Measurements from ENCODE around the gene RPAP3. TPM values are rescaled to one million over a fixed set of nuclear protein-coding genes. Genes with fewer than 3 reads are reported as not detected.

RPAP3 gene
- total and polyA plus RNA-seq, 12 donors: 4.8 to 28.0 (median 20.9) TPM

GRCh38 chr12:47725893-47726292 is 20.1 kb upstream of the RPAP3 start:
- no peaks in the 10 kb centered on the region for H3K9me3 ChIP-seq
- H3K36me3 ChIP-seq: peaks cover 0 to 3% (median 0%) of the 10 kb centered on the region in 9 donors
- WGBS, 2 donors: 58 to 60% methylated on average over 5 of the region's 5 CpGs
- no peaks in the 10 kb centered on the region for H3K27me3 ChIP-seq
- no peak overlapping the region for H3K4me3 ChIP-seq
- intact Hi-C loops (cut with DNase I): no loop called here
- DNase-seq (no peak), ATAC-seq (peak in 1 of 8 donors; percentile 34)
- H3K27ac ChIP-seq: peak overlapping the region in 1 of 10 donors; percentile 20
- no peak for TF ChIP-seq CTCF (IDR thresholded peaks at IDR 0.05)
- peaks cover under 1 to 39% (median 21%) of the 10 kb centered on the region in 9 donors for H3K4me1 ChIP-seq

DNA sequence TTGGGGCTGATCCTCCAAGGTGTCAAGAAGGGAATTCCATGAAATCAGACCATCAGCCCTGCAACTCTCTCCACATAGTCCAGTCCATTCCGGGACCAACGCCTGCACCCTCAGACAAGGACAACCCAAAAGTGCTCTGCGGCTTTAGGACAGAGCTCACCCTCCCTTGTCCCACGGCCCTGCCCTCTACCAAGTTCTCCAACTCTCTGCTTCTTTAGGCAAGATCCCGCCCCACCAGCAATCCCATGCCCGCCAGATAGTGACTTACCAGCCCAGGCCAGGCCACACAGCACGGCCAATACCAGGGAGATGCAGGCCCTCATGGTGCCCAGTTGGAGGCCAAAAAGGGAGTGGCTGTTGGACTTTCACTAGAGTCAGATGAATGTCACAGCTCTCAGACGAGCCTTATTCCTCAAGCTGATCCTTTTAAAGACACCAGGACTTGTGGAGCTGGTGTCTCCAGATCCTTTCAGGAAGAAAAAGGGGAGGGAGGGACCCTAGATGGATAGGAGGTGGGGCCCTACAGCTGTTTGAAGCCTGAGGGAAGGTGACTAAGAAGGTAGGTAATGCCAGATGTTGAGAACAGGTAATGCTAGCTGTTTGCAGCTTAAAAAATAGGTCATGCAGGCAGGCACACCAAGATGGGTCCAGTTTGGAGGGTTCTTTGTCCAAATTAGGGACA is 19.4 kb upstream of the RPAP3 start, which contains the start of gene ENDOU:
Gene ENDOU, minus strand, starts transcription at position 400 of the 682 bp plus-strand sequence. Its CDS starts 77 bp downstream, at position 323.
- peaks cover 0 to 33% (median 14%) of the 10 kb centered on the region in 9 donors for H3K4me1 ChIP-seq
- DNase-seq (no peak), ATAC-seq (peak in 1 of 8 donors; percentile 10)
- TF ChIP-seq CTCF (IDR thresholded peaks at IDR 0.05): no peak
- no peak within 1 kb of the TSS for H3K4me3 ChIP-seq
- H3K36me3 ChIP-seq: peaks cover 0 to 3% (median 0%) of the 10 kb centered on the region in 9 donors
- peak within 1 kb of the TSS in 1 of 10 donors; percentile 20 for H3K27ac ChIP-seq
- 86 to 89% methylated on average over 8 of the region's 8 CpGs for WGBS, 2 donors
- H3K27me3 ChIP-seq: no peaks in the 10 kb centered on the region
- no peaks in the 10 kb centered on the region for H3K9me3 ChIP-seq
- intact Hi-C loops (cut with DNase I): no loop called here

- 64 to 80% methylated on average over 5 of the region's 5 CpGs for WGBS, 2 donors
- TF ChIP-seq CTCF (IDR thresholded peaks at IDR 0.05): no peak
- ATAC-seq (no peak), DNase-seq (no peak)
- intact Hi-C loops (cut with DNase I): no loop called here
- no peaks in the 10 kb centered on the region for H3K27me3 ChIP-seq
- no peak overlapping the region for H3K27ac ChIP-seq
- peaks cover 5 to 26% (median 13%) of the 10 kb centered on the region in 9 donors for H3K4me1 ChIP-seq
- H3K36me3 ChIP-seq: peaks cover 0 to 7% (median 0%) of the 10 kb centered on the region in 9 donors
- no peak overlapping the region for H3K4me3 ChIP-seq
- no peaks in the 10 kb centered on the region for H3K9me3 ChIP-seq
Measured at GRCh38 chr12:47722941-47723631, 17.3 kb upstream of the RPAP3 start.

GRCh38 chr12:47722136-47722834 is 16.5 kb upstream of the RPAP3 start:
- TF ChIP-seq CTCF (IDR thresholded peaks at IDR 0.05): no peak
- no peaks in the 10 kb centered on the region for H3K9me3 ChIP-seq
- DNase-seq: no peak
- H3K27me3 ChIP-seq: no peaks in the 10 kb centered on the region
- intact Hi-C loops (cut with DNase I): no loop called here
- H3K27ac ChIP-seq: no peak overlapping the region
- no peak overlapping the region for H3K4me3 ChIP-seq
- 78 to 84% methylated on average over 7 of the region's 7 CpGs for WGBS, 2 donors
- no peak for ATAC-seq
- H3K36me3 ChIP-seq: peaks cover 0 to 7% (median 0%) of the 10 kb centered on the region in 9 donors
- peaks cover 10 to 34% (median 19%) of the 10 kb centered on the region in 9 donors for H3K4me1 ChIP-seq

Measured in heart right ventricle (tissue), 16 donors.